ENCODE data around the gene LILRA2. TPM values are rescaled to one million over a fixed set of nuclear protein-coding genes. Genes with fewer than 3 reads are reported as not detected.

The LILRA2 gene
- total and polyA plus RNA-seq, 9 donors: 0.56 to 5.5 (median 1.4) TPM

DNA sequence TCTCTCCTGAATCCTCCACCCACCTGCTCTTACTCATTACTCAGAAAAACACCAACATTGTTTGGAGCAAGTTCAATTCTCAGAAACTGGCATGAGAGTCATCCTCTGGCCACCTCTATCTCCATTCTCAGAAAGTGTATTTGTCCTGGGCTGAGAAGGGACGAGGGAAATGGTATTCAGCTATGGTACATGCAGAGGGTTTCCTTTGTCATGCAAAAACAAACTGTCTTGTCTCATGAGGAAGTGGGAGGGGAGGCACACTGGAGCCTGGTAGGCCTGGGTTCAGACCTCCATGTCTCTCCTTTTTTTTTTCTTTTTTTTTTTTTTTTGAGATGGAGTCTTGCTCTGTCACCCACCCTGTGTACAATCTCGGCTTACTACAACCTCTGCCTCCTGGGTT is 31.9 kb upstream of the LILRA2 start:
- DNase-seq: no peak
- no peaks in the 10 kb centered on the region for H3K27me3 ChIP-seq
- 38 to 50% (median 41%) methylated on average over 2 of the region's 2 CpGs for WGBS, 3 donors
- no peaks in the 10 kb centered on the region for H3K36me3 ChIP-seq
- H3K9me3 ChIP-seq: no peaks in the 10 kb centered on the region
- intact Hi-C loops (cut with DNase I): no loop called here
- H3K4me1 ChIP-seq (ENCODE audit: insufficient read depth): no peaks in the 10 kb centered on the region
- no peak overlapping the region for H3K4me3 ChIP-seq
- no peak for TF ChIP-seq EP300 (IDR thresholded peaks at IDR 0.05)
- TF ChIP-seq, protein P1, sequence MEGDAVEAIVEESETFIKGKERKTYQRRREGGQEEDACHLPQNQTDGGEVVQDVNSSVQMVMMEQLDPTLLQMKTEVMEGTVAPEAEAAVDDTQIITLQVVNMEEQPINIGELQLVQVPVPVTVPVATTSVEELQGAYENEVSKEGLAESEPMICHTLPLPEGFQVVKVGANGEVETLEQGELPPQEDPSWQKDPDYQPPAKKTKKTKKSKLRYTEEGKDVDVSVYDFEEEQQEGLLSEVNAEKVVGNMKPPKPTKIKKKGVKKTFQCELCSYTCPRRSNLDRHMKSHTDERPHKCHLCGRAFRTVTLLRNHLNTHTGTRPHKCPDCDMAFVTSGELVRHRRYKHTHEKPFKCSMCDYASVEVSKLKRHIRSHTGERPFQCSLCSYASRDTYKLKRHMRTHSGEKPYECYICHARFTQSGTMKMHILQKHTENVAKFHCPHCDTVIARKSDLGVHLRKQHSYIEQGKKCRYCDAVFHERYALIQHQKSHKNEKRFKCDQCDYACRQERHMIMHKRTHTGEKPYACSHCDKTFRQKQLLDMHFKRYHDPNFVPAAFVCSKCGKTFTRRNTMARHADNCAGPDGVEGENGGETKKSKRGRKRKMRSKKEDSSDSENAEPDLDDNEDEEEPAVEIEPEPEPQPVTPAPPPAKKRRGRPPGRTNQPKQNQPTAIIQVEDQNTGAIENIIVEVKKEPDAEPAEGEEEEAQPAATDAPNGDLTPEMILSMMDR (IDR thresholded peaks at IDR 0.05): no peak
- no peak for TF ChIP-seq POLR2A (IDR thresholded peaks at IDR 0.05)
- no peak overlapping the region for H3K27ac ChIP-seq

DNA sequence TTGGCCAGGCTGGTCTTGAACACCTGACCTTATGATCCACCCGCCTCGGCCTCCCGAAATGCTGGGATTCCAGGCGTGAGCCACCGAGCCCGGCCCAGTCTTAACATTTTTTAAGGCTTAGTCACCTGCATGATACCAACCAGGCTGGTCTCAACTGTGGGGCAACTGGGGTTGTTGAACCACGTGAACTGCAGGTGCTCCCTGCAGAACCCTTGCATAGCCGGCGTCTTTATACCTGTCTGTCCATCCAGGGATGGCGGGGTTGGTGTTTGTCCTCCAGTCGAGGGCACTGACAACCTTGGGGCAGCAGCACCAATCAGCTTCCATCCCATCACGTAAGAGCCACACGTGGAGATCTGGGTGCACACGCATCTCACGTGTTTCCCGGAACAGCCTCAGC is 24.8 kb upstream of the LILRA2 start:
- H3K27ac ChIP-seq: no peak overlapping the region
- H3K9me3 ChIP-seq: no peaks in the 10 kb centered on the region
- intact Hi-C loops (cut with DNase I): no loop called here
- H3K36me3 ChIP-seq: no peaks in the 10 kb centered on the region
- no peaks in the 10 kb centered on the region for H3K27me3 ChIP-seq
- TF ChIP-seq POLR2A (IDR thresholded peaks at IDR 0.05) (no peak), EP300 (IDR thresholded peaks at IDR 0.05) (no peak)
- TF ChIP-seq, protein P1 (IDR thresholded peaks at IDR 0.05): no peak
- H3K4me3 ChIP-seq: no peak overlapping the region
- DNase-seq: no peak
- H3K4me1 ChIP-seq (ENCODE audit: insufficient read depth): no peaks in the 10 kb centered on the region
- 84 to 89% (median 84%) methylated on average over 15 to 16 of the region's 16 CpGs for WGBS, 3 donors

DNA sequence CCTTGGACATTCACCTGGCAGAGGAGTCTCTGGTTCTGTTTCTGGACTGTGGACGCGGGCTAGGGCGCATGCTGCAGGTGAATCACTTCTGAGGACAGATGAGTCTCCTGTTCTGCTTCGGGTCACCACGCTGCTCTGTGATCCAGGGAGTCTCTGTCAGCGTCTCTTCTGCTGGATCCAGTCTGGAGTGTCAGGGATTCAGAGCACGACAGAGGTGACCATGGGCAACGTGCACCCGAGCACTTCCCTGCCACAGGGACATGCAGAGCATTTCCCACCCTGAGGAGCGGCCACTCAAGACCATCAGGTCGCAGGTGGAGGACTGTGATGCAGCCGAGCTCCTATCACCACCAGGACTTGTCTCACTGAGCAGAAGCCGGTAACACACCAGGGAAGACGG is 24.4 kb upstream of the LILRA2 start:
- H3K4me3 ChIP-seq: no peak overlapping the region
- no peak for TF ChIP-seq POLR2A (IDR thresholded peaks at IDR 0.05)
- no peak for TF ChIP-seq EP300 (IDR thresholded peaks at IDR 0.05)
- no peak overlapping the region for H3K27ac ChIP-seq
- DNase-seq: no peak
- H3K36me3 ChIP-seq: no peaks in the 10 kb centered on the region
- 74 to 83% (median 80%) methylated on average over 13 to 14 of the region's 14 CpGs for WGBS, 3 donors
- H3K9me3 ChIP-seq: no peaks in the 10 kb centered on the region
- H3K27me3 ChIP-seq: no peaks in the 10 kb centered on the region
- intact Hi-C loops (cut with DNase I): no loop called here
- H3K4me1 ChIP-seq (ENCODE audit: insufficient read depth): no peaks in the 10 kb centered on the region

DNA sequence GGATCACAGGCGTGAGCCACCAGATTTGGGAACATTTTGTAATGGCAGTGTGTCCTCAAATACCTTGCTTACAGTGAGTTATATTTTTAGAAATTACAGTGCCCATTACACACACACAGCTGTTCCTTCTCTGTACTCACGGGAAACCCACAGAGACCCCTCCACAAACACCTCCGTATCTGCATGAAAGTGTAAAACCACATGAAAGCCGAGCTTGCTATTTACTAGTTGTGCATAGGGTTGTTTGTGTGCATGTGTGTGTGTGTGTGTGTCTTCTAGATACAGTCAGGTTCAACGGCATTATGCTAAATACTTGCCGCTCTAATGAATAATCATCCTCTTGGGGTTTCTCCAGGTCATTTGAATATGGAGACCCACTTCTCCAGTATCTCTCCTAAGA is 22.3 kb upstream of the LILRA2 start:
- TF ChIP-seq EP300 (IDR thresholded peaks at IDR 0.05) (no peak), POLR2A (IDR thresholded peaks at IDR 0.05) (no peak)
- TF ChIP-seq, protein P1 (IDR thresholded peaks at IDR 0.05): no peak
- 75 to 86% (median 80%) methylated on average over 6 of the region's 6 CpGs for whole genome bisulfite sequencing, 3 donors
- no peak for DNase-seq
- Histone ChIP-seq H3K4me1 (ENCODE audit: insufficient read depth) (no peaks in the 10 kb centered on the region), H3K27ac (no peak overlapping the region), H3K27me3 (no peaks in the 10 kb centered on the region), H3K36me3 (no peaks in the 10 kb centered on the region), H3K4me3 (no peak overlapping the region), H3K9me3 (no peaks in the 10 kb centered on the region)
- intact Hi-C loops (cut with DNase I): no loop called here

DNA sequence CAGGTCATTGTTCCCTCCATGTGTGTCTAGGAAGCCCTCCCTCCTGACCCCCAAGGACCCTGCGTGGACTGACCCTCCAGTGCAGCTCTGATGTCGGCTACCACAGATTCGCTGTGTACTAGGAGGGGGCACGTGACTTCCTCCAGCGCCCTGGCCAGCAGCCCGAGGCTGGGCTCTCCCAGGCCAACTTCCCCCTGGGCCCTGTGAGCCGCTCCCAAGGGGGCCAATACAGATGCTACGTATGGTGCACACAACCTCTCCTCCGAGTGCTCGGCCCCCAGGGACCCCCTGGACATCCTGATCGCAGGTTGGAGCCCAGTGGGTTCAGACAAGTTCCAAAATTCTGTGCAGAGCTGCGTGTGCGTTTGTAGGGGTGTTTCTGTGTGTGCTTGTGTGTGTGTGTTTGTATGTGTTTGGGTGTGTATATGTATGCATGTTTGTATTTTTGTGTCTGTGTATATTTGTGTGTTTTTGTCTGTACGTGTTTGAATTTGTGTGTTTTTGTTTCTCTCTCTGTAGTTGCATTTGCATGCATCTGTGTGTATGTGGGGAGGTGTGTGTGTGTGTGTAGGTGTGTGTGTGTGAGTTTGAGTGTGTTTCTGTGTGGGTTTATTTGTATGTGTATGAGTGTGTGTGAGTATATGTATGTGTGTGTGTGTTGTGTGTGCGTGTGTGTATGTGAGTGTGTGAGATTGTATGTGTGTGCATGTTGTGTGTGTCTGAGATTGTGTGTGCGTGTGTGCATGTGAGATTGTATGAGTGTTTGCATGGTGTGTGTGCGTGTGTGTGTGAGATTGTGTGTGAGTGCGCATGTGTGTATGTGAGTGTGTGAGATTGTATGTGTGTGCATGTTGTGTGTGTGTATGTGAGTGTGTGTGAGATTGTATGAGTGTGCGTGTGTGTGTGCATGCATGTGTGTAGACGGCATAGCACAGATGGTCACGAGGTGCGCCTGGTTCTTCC is 21.4 kb upstream of the LILRA2 start:
- Histone ChIP-seq H3K9me3 (no peaks in the 10 kb centered on the region), H3K27ac (no peak overlapping the region), H3K4me3 (no peak overlapping the region), H3K27me3 (no peaks in the 10 kb centered on the region), H3K36me3 (no peaks in the 10 kb centered on the region), H3K4me1 (ENCODE audit: insufficient read depth) (no peaks in the 10 kb centered on the region)
- intact Hi-C loops (cut with DNase I): no loop called here
- DNase-seq: no peak
- 75 to 82% (median 80%) methylated on average over 22 of the region's 22 CpGs for WGBS, 3 donors
- TF ChIP-seq EP300 (IDR thresholded peaks at IDR 0.05): no peak
- TF ChIP-seq, protein P1 (IDR thresholded peaks at IDR 0.05): no peak
- TF ChIP-seq POLR2A (IDR thresholded peaks at IDR 0.05): no peak
